Activated T-cell treated with anti-CD3 and anti-CD28 coated beads, Interleukin-2, amount 50 U/mL, for 24 hours (primary cell): ENCODE measurements around the gene VPS4A.
A peak's percentile ranks its signal among the peaks of the same experiment; 100 is the strongest.
"Not testable (repeated sequence)": the region's sequence is repeated elsewhere in the genome, so short reads cannot be mapped to it uniquely, and the experiment has no call there.

ENCODE experiments used
- DNase-seq: peaks from one replicate; pipeline ENCODE4 v3.0.0-alpha.2; 2020
- H3K27ac Mint-ChIP-seq: 2 replicates; pipeline ENCODE4 v1.8.0; 2020; ENCODE audit warnings: mild to moderate bottlenecking, mixed read lengths
- H3K27me3 Mint-ChIP-seq: 2 replicates; pipeline ENCODE4 v1.8.0; 2020; ENCODE audit warnings: mixed read lengths
- H3K36me3 Mint-ChIP-seq: 2 replicates; pipeline ENCODE4 v1.8.0; 2020; ENCODE audit warnings: low read depth, mixed read lengths
- H3K4me1 Mint-ChIP-seq: 2 replicates; pipeline ENCODE4 v1.8.0; 2020; ENCODE audit warnings: low read depth, mixed read lengths
- H3K4me3 Mint-ChIP-seq: 2 replicates; pipeline ENCODE4 v1.8.0; 2020; ENCODE audit warnings: mild to moderate bottlenecking, moderate library complexity, mixed read lengths
- H3K9me3 Mint-ChIP-seq: 2 replicates; pipeline ENCODE4 v1.8.0; 2020; ENCODE audit warnings: mixed read lengths

The VPS4A gene

GRCh38 chr16:69349536-69349935 is 38.4 kb downstream of the VPS4A start:
- peaks cover 74% of the 10 kb centered on the region for H3K36me3 Mint-ChIP-seq

GRCh38 chr16:69350536-69351133 is 39.5 kb downstream of the VPS4A start:
- H3K27me3 Mint-ChIP-seq = no peaks in the 10 kb centered on the region
- no peak overlapping the region for H3K27ac Mint-ChIP-seq
- no peak for DNase-seq
- peaks cover 9% of the 10 kb centered on the region for H3K4me1 Mint-ChIP-seq
- no peak overlapping the region for H3K4me3 Mint-ChIP-seq
- no peaks in the 10 kb centered on the region for H3K9me3 Mint-ChIP-seq
- H3K36me3 Mint-ChIP-seq = peaks cover 75% of the 10 kb centered on the region

More at GRCh38 chr16:69349536-69349935, 38.4 kb downstream of the VPS4A start:
- DNase-seq = no peak
- Mint-ChIP-seq H3K4me3 (no peak overlapping the region), H3K9me3 (no peaks in the 10 kb centered on the region), H3K27me3 (no peaks in the 10 kb centered on the region), H3K27ac (no peak overlapping the region), H3K4me1 (peaks cover 12% of the 10 kb centered on the region)

GRCh38 chr16:69351309-69352027 is 40.3 kb downstream of the VPS4A start, which contains the start of gene TMED6:
TSS of gene TMED6 (minus strand) at chr16:69351786. CDS start at chr16:69351753, 33 bp downstream.
- no peak for DNase-seq
- Mint-ChIP-seq H3K4me3 (no peak within 1 kb of the TSS), H3K27ac (peak within 1 kb of the TSS; percentile 26), H3K27me3 (no peaks in the 10 kb centered on the region), H3K4me1 (peaks cover 3% of the 10 kb centered on the region), H3K9me3 (no peaks in the 10 kb centered on the region), H3K36me3 (peaks cover 77% of the 10 kb centered on the region)

GRCh38 chr16:69360070-69360469 is 48.9 kb downstream of the VPS4A start:
- not testable (repeated sequence) for H3K4me3 Mint-ChIP-seq, DNase-seq, H3K27me3 Mint-ChIP-seq, H3K27ac Mint-ChIP-seq, H3K9me3 Mint-ChIP-seq, H3K4me1 Mint-ChIP-seq
- H3K36me3 Mint-ChIP-seq = peaks cover 84% of the 10 kb centered on the region

GRCh38 chr16:69363281-69363717 is 52.1 kb downstream of the VPS4A start:
- Mint-ChIP-seq H3K27ac (peak overlapping the region; percentile 1), H3K4me1 (peaks cover 22% of the 10 kb centered on the region), H3K9me3 (no peaks in the 10 kb centered on the region), H3K36me3 (peaks cover 84% of the 10 kb centered on the region), H3K4me3 (no peak overlapping the region), H3K27me3 (no peaks in the 10 kb centered on the region)
- no peak for DNase-seq

- DNase-seq = no peak
- H3K4me3 Mint-ChIP-seq = no peak overlapping the region
- no peaks in the 10 kb centered on the region for H3K9me3 Mint-ChIP-seq
- H3K27ac Mint-ChIP-seq = no peak overlapping the region
- peaks cover 22% of the 10 kb centered on the region for H3K4me1 Mint-ChIP-seq
- H3K36me3 Mint-ChIP-seq = peaks cover 92% of the 10 kb centered on the region
- H3K27me3 Mint-ChIP-seq = no peaks in the 10 kb centered on the region
Observed at GRCh38 chr16:69364088-69364487, 52.9 kb downstream of the VPS4A start.

GRCh38 chr16:69365901-69366300 is 54.8 kb downstream of the VPS4A start:
- H3K4me3 Mint-ChIP-seq = no peak overlapping the region
- peaks cover 22% of the 10 kb centered on the region for H3K4me1 Mint-ChIP-seq
- H3K27ac Mint-ChIP-seq = peak overlapping the region; percentile 90
- no peak for DNase-seq
- H3K36me3 Mint-ChIP-seq = peaks cover 97% of the 10 kb centered on the region
- H3K27me3 Mint-ChIP-seq = no peaks in the 10 kb centered on the region
- H3K9me3 Mint-ChIP-seq = no peaks in the 10 kb centered on the region

GRCh38 chr16:69366431-69366830 is 55.3 kb downstream of the VPS4A start:
- Mint-ChIP-seq H3K4me1 (peaks cover 22% of the 10 kb centered on the region), H3K9me3 (no peaks in the 10 kb centered on the region), H3K4me3 (no peak overlapping the region), H3K36me3 (peaks cover 94% of the 10 kb centered on the region), H3K27ac (peak overlapping the region; percentile 90), H3K27me3 (no peaks in the 10 kb centered on the region)
- DNase-seq = no peak

GRCh38 chr16:69367980-69368379 is 56.8 kb downstream of the VPS4A start:
- H3K27ac Mint-ChIP-seq = peak overlapping the region; percentile 71
- DNase-seq = no peak
- peaks cover 94% of the 10 kb centered on the region for H3K36me3 Mint-ChIP-seq
- no peak overlapping the region for H3K4me3 Mint-ChIP-seq
- no peaks in the 10 kb centered on the region for H3K9me3 Mint-ChIP-seq
- H3K27me3 Mint-ChIP-seq = no peaks in the 10 kb centered on the region
- peaks cover 25% of the 10 kb centered on the region for H3K4me1 Mint-ChIP-seq

GRCh38 chr16:69368866-69369265 is 57.7 kb downstream of the VPS4A start:
- Mint-ChIP-seq H3K36me3 (peaks cover 94% of the 10 kb centered on the region), H3K27me3 (no peaks in the 10 kb centered on the region), H3K9me3 (no peaks in the 10 kb centered on the region), H3K27ac (no peak overlapping the region), H3K4me3 (no peak overlapping the region), H3K4me1 (peaks cover 30% of the 10 kb centered on the region)
- DNase-seq = no peak

GRCh38 chr16:69371564-69371963 is 60.4 kb downstream of the VPS4A start:
- H3K9me3 Mint-ChIP-seq = no peaks in the 10 kb centered on the region
- H3K4me3 Mint-ChIP-seq = no peak overlapping the region
- peak overlapping the region; percentile 44 for H3K27ac Mint-ChIP-seq
- H3K4me1 Mint-ChIP-seq = peaks cover 18% of the 10 kb centered on the region
- DNase-seq = no peak
- H3K27me3 Mint-ChIP-seq = no peaks in the 10 kb centered on the region
- peaks cover 90% of the 10 kb centered on the region for H3K36me3 Mint-ChIP-seq

- Mint-ChIP-seq H3K27me3 (no peaks in the 10 kb centered on the region), H3K4me1 (peaks cover 15% of the 10 kb centered on the region), H3K9me3 (no peaks in the 10 kb centered on the region), H3K27ac (no peak overlapping the region), H3K4me3 (no peak overlapping the region), H3K36me3 (peaks cover 86% of the 10 kb centered on the region)
- DNase-seq = no peak
Observed at GRCh38 chr16:69373019-69373418, 61.9 kb downstream of the VPS4A start.
